ENCODE measurements around the gene OPRD1.

Gene OPRD1

DNA sequence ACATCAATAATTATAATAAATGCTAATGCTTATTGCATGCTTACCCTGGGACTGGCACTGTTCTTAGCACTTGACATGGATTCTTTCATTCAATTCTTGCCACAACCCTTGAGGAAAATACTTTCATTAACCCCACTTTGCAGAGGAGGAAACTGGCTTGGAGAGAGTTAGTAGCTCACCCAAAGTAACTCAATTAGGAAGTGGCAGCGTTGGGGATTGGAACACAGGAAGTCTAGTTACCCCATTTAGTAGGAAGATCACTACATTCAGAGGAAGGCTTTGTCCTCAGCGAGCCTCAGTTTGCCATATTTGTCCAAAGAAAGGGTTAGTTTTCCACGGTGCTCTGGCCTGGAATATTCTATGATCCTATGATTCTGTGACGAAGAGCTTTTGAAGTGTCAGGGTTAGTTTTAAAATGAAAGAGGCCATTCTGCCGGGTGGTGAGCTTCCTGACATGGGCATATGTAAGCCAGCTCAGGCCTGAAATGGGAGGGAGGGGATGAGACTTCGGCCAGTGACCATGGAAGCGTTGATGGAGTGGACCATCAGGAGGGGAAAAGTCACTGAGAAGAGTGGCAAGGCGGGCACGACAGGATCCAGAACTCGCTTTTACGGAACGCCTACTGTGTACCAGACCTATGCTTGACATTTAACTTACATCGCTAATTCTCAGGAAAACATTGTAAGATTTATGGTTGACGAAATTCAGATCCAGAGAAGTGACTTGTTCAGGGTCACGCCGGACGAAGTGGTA lies 74.2 kb downstream of the OPRD1 start:
- no peak for DNase-seq (ENCODE audit: low spot score)

DNA sequence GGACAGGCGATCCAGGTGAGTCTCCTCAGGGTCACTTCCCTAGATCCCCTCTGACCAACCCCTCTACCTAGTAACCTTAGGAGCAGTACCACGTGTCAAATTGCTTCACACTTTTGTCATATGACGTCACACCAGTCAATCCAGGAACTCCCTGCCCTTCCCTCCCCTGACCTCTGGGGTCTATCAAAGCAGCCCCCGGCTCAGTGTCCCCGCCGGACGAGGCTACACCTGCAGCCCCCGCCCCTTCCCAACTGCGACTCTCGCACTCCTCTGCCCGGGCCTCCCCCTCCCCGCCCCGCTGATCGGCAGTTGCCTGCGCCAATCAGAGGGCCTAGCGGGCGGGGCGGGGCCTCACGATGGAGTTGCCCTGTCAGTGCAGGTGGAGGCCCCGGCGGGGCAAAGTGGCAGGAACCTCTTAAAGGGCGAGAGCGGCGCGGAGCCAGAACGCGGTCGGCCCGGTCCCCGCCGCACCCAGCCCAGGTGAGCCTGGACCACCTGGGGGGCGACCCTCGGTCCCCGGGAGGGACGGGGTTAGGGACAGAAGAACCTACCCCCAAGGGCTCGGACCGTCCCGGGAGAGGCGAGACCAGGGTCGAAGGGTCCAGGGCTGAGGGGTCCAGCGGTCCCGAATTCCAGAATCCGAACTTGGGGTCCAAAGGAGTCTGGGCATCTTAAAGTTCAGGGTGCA lies 74.9 kb downstream of the OPRD1 start:
- DNase-seq (ENCODE audit: low spot score) = peak; percentile 32

DNA sequence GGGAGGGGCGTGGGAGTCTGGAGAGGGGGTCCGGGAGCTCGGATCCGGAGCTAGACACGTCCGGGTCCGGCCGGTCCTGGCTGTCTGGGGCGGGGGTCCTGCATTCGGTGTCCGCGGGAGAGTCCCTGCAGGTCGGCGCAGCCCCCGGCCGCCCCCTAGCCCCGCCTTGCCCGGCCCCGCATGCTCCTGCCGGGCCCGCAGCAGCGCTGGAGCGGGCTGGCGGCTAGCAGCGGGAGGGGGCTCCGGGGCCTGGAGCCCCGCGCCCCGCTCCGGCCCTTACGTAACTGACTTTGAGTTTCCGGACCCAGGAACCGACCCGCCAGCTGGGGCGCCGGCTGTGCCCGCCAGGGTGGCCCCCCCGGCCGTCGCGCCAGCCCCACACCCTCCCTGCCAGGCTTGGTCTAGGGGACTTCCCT lies 75.5 kb downstream of the OPRD1 start:
- no peak for DNase-seq (ENCODE audit: low spot score)

DNA sequence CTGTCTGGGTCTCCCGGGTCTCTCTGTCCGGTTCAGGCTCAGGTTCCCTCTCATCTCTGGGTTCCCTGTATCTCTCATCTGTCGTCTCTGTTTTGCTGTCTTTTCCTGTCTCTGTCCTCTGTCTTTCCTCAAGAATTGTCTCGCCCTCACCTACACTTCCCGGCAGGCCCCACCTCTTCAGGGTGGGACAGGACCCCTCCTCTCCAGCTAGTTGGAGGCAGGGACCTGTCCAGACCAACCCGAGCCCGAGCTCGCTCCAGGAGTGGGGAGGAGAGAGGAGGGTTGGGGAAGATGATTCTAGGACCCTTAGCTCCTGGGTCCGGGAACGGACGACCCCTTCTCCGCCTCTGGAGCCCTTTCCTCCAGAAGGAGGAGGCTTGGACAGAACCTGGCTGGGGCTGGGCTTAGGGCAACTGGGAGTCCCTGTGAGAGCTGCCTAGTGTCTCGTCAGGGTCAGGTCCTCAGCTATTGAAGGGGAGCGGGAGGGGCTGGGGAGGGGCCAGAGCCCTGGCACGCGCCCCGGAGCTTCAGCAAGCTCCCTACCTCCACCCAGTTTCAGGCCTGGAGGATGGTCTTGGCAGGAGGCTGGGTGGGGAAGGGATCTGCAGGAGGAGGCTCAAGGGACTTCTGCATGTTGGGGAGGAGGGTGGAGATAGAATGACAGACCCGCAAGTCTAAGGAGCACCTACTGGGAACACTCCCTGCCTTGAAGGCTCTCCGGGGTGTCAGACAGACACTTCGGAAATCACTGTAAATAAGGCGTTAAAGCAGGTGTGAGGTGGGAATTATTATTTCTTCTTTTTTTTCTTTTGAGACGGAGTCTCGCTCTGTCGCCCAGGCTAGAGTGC lies 76.1 kb downstream of the OPRD1 start:
- DNase-seq (ENCODE audit: low spot score) = no peak

DNA sequence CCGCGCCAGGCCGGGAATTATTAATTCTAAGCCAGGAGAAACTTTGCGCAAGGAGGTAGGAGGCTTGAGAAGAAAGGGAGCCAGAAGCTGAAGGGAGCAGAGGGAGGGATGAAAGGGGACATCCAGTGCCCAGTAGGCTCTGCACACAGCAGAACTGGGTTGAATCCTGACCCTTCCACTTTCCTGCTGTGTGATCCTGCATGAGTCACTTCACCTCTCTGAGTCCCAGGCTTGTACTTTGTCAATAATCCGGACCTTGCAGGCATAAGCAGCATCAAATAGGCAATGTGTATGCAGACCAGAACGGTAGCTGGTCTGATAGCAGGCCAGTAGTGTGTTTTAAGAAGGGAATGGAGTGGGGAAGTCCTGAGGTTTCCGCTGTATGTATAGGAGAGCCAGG lies 76.9 kb downstream of the OPRD1 start:
- no peak for DNase-seq (ENCODE audit: low spot score)

DNA sequence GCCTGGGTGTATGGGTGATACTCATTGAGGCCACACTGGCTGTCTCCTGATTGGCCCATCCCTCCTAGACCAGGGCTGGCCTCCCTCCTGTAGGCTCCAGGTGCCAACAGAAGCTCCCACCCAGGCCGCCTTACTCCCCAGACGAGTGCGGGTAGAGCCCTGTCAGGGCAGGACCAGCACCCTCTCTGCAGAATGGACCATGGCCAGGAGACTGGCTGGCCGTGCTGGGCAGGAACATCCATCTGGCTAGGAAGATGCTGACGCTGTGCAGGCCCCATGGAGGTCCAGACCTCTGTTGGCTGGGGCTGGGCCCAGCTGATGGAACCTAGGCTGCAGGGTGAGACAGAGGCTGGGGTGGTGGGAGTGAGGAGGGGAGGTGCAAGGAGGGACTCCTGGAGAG lies 77.4 kb downstream of the OPRD1 start:
- no peak for DNase-seq (ENCODE audit: low spot score)

DNA sequence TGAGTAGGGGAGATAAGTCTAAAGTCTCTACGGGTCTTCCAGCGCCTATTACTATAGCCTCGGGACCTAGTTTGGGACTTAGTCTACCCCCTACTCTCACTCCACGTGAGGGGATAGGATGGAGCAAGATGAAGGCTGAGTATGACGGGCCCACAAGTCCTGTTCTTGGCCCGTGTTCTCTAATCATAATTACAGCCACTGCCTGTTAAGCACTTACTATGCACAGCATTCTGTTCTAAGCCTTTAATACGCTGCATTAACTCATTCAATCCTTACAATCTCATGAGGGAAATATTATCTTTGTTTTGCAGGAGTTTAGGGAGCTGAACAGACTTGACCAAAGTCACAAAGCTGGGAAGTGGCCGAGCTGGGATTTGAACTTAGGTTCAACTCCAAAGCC lies 78.5 kb downstream of the OPRD1 start:
- DNase-seq (ENCODE audit: low spot score) = no peak

DNA sequence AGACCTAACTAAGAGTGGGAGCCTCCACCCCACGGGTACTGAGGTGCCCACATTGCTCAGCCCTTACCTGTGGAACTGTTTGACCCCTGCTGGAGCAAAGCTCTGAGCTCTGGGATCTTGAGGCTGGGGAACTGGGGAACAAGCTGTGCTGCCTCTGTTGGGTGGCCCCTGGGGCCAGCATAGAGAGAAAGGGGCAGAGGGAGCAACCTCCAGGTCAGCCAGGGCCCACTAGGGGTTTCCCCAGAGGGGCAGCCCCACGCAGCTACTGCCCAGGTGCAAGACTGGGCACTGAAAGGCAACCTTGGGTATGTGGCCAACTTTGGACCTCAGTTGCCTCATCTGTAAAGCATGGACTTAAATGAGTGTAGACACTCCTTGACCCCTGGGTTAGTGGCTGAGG lies 78.9 kb downstream of the OPRD1 start:
- DNase-seq (ENCODE audit: low spot score) = no peak

DNA sequence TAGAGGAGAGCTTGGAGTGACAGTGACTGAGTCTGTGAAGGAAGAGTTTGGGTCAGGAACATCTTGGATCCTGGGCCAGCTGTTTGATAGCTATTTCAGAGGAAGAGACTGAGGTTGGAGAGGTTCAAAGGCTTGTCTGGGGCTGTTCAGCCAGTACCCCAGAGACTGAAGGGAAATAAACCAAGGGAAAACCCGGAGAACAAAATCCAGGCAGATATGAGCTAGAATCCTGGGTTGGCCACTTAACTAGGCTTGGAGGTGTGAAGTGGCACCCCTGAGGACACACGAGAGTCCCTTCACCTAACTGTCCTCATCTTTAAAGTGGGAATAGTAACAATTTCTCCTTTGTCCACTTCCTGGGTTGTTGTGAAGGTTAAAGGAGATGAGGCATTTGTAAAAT lies 79.3 kb downstream of the OPRD1 start:
- no peak for DNase-seq (ENCODE audit: low spot score)

DNA sequence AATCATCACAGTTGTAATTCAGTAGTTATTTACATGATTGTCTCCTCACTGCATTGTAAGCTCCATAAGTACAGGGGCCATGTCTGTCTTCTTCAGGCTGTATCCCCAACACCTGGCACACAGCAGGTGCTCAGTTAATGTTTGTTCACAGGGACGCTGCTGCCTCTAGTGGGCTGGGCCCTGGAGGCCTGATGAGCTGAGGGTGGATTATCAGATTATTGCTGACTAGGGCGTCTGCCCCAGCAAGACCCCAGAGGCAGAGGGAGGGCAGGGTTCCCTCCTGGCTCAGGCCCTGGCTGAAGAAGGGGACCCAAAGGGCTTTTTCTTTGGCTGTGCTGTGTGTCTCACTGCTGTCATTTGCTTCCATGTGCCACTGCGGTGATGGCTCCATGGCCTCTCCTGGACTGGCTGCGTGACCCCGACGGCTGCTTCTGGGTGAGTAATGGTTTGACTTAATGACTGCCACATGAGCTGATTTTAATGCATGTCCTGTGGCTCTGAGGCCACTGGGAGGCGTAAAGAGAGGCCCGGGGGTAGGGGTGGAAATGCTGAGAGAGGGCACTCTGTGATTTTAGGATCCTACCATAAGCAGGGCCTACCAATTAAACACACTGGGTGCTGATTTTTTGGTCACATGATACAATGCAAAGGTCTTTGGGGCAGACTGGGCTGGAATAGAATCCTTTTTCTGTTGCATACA lies 81.6 kb downstream of the OPRD1 start:
- DNase-seq (ENCODE audit: low spot score) = no peak

DNA sequence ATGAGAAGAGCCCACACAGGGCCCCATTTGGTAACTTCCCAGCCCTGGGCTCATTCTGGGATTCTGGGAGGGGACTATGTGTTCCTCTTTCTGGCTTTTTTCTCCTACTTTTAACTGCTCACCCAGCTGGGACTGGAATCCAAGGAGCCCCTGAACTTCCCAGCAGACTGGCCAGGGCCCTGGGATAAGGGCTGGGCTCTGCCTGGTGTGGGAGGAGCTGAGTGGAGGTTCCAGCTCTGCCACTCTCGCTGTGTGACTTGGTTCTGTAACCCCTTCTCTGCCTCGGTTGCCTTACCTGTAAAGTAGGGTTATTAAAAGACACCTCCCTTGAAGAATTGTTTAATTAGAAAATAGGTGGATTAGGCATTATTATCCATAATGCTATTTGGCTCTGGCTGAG lies 82.8 kb downstream of the OPRD1 start:
- DNase-seq (ENCODE audit: low spot score) = no peak

DNA sequence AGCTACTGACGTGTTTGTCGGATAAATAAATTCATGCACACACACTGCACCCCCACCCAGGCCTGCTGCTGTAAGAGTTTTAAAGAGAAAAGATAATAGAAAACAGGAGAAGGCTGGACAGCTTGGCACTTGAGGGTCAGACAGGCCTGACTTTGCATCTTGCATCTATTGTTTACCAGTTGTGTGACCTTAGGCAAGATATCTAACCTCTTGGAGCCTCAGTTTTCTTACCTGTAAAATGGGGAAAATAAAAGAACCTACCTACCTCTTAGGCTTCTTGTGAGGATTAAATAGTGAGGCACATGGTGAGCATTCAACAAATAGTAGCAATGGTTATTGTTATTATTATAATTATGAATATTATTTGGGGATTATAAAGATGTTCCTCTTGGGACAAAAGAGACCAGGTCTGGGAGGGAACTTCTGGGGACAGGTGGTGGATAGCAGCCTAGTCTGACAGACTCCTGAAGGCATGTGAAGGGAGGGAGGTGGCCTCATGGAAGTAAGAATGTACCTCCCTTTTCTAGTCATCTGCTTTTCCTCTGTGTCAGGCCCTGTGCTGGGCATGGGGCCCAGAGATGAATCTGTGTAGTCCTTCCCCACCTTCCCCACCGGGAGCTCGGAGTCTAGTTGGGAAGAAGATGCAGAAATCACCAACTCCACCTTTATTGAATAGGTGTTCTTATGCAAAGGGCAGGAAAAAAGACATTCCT lies 84.1 kb downstream of the OPRD1 start:
- no peak for DNase-seq (ENCODE audit: low spot score)

DNA sequence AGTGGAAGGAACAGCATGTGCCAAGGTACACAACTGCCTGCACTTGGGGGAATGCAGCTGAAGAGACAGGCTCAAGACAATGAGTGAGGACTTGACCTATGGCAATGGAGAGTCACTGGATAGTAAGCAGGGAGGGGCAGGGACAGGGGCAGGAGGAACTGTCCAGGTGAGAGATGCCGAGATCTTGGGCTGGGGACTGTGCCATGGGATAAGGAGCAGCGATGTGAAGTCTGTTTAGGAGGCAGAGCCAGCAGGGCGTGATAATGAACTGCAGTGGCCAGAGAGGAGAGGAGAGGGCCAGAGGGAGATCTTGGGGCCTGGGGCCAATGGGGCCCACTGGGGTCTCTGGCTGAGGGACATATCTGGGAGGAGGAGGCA lies 84.6 kb downstream of the OPRD1 start:
- DNase-seq (ENCODE audit: low spot score) = no peak

DNA sequence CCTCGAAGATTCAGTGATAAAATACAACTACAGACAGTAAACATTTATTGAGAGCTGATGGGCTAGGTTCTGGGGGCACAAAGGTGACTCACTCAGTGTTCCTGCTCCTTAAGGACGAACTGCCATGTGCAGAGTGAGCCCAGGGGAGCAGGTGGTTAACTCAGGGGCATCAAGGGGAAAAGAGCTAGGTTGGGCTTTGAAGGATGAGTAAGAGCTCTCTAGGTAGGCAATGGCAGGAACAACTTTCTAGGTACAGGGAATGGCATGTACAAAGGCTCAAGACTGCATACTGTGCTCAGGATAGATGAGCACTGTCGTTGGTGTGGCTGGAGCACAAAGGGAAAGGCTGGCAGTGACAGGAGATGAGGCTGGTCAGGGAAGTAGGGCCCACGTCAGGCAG lies 85.8 kb downstream of the OPRD1 start:
- DNase-seq (ENCODE audit: low spot score) = no peak

DNA sequence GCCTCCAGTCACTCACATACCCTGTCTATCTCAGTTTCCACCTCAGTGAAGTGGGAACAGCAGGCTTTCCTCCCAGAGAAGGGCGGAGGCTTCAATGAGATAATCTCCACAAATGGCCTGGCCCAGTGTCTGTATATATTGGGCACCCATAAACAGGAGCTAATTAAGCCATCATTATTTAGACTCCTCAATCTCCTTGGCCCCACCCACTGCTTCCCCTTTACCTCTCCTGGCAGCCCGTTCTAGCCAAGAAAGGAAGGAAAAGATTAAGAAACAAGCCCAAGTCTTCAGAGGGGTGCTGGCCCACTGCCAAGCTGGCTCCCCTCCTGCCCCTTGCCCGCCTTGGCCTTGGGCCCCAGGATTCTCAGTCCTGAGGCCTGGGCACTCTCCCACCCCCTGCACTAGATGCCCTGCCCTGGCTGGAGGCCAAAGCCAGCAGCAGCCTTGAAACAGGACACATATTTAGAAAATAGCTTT lies 86.5 kb downstream of the OPRD1 start:
- no peak for DNase-seq (ENCODE audit: low spot score)

DNA sequence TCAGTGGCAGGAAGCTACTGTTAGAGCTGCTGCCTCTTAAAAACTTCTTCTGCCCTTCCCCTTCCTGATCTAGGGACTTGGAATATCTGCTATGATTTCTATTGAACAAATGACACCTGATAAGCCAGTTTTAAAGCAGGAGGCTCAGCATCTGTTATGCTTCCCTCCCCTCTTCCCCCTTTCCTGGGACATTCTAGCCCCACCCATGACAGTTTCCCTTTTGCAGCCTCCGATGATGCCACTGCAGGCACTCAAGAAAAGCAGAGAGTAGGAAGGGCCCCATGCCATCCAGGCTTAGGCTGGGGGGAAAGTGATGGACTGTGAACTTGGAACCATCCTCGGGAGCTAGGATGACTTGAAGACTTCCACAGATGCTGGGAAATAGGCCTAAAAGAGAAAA lies 87.3 kb downstream of the OPRD1 start:
- DNase-seq (ENCODE audit: low spot score) = no peak

DNA sequence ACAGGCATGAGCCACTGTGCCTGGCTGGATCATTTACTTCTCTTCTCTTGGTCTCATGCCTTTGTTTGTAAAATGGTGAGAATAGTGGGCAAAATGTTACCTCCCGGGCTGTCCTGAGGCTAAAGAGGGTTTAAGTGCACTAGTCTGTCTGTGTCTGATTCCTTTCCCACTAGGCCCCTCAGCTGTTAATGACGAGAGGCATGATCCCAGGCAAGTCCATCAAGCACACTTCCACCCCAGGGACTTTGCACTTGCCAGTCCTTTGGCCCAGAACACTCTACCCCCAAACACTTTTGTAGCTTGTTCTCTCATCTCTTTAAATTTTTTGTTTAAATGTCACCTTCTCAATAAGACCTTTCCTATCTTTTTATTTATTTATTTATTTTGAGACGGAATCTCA lies 88.6 kb downstream of the OPRD1 start:
- DNase-seq (ENCODE audit: low spot score) = no peak

DNA sequence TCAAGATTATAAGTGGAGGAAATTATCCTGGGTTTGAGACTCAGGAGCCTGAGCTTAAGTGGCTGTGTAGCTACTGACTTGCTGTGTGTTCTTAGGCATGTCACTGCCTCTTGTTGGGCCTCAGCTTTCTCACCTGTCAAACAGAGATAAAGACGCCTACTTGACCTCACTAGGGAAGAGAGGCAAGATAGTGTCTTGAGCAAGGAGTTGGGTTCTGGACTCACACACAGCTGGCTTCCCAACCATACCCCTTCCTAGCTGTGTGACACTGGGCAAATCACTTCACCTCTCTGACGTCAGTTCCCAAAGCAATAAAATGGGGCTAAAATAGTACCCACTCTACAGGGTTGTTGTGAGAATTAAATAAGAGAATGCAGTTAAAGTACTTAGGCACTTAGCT lies 90.8 kb downstream of the OPRD1 start:
- no peak for DNase-seq (ENCODE audit: low spot score)

DNA sequence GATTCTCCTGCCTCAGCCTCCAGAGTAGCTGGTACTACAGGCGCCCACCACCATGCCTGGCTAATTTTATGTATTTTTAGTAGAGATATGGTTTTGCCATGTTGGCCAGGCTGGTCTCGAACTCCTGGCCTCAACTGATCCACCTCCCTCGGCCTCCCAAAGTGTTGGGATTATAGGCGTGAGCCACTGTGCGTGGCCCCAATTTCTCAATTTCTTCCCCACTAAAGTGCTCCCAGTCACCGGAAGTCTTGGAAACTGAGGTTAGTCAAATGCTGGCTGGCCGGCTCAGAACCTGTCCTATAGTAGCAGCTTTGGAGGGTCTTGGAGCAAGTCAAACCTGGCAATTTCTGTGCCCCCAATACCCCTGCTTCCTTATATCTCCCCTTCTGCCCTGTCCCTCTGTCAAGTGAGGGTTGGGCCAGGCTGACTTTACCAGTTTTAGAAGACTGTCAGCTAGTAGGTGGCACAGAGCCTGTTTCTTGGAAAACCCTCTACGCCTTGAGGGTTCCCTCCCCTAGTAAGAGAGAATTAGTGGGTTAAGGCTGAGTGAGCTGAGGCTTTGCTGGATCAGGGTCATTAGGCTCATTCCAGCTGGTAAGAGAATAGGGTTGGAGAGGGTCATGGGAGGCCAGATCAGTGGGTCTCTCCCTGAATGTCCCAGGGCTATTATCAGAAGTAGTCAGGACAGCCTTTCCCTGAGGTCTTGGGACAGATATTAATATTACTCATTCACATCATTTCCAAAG lies 94.1 kb downstream of the OPRD1 start:
- DNase-seq (ENCODE audit: low spot score) = no peak

DNA sequence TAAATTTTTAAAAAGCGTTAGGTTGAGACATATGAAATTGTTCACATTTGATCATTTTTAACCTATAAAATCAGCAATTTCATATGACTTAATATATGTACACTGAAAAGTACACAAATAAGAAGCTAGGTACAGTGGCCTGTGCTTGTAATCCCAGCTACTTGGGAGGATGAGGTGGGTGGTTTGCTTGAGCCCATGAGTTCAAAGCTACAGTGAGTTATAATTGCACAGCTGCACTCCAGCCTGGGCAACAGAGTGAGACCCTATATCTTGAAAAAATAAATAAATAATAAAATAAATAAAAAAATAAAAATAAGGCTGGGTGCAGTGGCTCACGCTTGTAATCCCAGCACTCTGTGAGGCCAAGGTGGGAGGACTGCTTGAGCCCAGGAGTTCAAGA lies 97.2 kb downstream of the OPRD1 start:
- no peak for DNase-seq (ENCODE audit: low spot score)
